NOMO-1 (cell line): ENCODE measurements around the gene BCL7C.

Source experiments
- DNase-seq, 2 experiments: peaks; one replicate each; lab custom pipeline; 2025; ENCODE audit not compliant: unreplicated experiment in 2 of 2; lab: John Stamatoyannopoulos, UW

BCL7C gene

DNA sequence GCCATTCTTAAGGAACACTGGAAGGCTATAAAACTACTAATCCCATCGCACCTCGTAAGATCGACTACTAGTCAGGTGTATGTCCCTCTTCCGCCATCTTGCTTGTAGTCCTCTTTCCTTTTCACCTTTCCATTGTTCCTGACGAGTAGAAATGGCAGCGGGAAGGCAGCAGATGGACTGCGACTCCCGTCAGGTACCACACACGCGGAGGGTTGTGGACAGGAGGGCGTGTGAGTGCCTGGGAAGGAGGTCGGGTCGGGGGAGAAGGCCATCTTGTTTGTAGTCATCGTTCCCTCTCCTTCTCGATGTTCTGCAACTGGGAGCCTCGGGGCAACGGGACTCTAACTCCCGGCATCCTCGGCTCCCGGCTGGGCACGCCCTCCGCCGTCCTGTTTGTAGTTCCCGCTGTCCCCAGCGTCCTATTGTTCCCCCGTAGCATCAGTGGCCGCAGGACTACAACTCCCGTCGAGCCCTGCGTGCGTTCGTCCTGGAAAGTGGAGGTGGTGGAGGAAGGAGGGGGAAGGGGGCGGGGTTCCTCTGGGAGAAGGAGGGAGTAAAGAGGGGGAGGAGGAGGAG, 29.2 kb upstream of the BCL7C start:
- DNase-seq: peak; percentile 97 to 99

DNA sequence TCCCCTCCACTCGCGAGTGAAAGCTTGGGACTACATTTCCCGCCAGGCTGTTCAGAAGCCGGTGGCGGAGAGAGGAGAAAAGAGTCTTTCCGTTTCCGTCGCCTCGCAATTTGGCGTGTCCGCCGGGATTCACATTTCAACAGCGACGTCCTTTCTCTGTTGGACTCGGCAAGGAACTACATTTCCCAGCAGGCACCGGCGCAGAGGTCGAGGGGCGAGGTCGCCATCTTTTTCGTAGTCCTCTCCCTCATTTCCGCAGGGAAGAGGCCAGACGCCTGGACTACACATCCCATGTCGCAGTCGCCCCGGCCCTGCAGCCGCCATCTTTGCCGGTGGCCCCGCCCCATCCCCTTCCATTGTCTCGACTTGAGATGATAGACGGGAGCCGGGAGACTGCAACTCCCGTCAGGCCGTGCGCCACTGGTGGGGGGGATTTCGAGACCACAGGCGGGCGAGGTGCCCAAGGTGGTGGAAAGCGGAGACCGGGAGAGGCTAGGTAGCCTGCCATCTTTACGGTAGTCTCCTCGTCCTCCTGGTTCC, 28.6 kb upstream of the BCL7C start:
- peak; percentile 98 to 99 for DNase-seq

DNA sequence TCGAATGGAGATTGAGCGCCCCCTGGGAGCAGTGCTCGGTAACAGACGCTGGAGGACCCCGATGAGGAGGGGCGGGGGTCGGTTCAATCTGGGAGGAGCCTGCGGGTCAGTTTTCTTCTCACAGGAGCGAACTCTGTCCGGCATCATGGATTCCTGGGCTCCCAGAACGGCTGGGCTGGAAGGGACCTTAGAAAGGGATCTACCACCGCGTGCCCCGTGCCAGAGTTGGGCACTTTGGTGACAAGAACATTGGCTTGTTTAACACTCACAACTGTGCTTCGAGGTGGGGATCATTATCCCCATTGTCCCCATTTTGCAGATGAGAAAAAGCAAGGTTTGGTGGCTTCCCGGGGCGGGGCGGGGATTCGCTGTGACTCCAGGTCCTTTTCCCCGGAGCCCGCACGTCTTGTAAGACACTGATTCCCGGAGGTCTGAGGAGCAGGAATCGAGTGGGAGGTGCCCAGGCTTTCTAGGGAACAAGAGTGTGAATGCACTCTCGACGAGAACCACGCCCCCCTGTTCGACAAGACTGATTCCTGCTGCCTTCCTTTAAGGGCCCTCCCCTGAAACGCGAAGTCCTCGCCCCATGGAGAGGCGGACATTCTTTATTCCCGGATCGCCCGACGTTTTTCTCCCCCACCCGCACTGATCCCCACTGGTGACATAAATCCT, 28.0 kb upstream of the BCL7C start:
- DNase-seq: peak; percentile 82 to 83

DNA sequence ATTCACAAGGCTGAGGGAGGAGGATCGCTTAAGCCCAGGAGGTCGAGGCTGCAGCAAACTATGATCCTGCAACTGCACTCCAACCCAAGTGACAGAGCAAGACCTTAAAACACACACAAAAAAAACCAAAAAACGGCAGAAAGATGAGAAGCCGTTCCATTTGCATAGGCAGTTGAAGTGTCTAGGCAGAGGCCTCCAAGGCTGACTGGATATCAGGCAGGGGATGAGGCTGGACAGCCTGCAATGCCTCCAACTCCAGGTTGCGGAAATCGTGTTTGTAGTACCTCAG, 27.5 kb upstream of the BCL7C start:
- no peak for DNase-seq

DNA sequence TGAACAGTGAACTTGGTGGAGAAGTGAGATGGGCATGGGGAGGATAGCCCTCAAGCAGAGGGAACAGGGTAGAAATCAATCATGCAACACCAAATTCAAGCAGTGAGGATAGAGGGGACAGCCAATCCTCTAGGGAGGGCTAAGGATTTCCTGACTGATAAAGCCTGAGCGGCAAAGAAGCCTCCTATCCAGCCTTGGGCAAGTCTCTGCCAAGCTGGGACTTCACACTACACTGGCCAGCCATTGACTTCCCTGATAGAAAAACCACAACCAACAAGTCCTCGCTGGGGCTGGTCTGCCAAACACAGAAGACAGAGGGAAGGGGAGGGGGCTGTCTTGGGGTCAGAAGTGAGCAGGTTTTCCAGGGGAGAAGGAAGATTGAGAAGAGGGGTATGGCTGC, 27.0 kb upstream of the BCL7C start:
- no peak for DNase-seq

DNA sequence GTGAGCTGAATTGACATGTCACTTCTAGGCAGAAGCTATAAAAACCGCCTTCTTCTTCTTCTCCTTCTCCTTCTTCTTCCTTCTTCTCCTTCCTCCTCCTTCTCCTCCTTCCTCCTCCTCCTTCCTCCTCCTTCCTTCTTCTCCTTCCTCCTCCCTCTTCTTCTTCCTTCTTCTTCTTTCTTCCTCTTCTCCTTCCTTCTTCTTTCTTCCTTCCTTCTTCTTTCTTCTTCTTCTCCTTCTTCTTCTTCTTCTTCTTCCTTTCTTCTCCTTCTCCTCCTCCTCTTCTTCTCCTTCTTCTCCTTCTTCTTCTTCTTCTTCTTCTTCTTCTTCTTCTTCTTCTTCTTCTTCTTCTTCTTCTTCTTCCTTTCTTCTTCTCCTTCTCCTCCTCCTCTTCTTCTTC, 24.7 kb upstream of the BCL7C start:
- no peak for DNase-seq

DNA sequence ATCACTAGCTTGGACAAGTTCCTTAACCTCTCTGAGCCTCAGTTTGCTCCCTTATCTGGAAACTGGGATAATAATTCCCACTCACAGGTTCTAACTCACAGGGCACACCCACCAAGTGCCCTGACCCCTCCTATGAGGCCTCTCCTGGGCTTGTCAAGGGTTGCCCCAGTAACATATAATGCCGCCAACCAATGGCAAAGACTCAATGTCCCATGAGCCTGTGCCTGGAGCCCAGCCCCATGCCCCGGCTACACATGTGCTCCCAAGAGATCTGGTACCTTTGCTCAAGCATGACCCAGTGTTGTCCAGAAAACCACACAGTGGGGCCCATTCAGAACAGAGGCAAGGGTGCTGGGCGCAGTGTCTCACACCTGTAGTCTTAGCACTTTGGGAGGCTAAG, 21.0 kb upstream of the BCL7C start:
- no peak for DNase-seq

DNA sequence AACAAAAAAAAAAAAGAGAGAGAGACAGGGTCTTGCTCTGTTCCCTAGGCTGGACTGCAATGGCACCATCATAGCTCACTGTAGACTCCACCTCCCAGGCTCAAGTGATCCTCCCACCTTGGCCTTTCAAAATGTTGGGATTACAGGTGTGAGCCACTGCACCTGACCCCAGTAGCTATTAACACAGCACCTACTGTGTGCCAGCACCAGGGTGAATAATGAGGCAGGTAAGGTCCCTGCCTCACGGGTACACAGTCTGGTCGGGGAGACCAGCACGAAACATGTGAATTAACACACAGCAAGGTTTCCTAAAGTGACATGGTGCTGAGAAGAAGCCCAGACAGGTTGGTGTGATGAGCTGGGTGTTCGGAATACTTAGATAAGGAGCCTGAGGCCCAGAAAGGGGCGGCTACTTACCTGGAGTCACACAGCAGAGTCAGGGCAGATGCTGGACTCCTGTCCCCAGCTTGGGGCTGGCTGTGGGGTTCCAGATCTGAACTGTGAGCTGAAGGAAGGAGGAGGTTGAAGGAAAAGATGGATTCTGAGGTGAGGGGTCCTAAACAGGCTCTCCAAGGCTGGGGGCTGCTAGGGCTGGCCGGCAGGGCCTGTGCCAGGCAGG, 19.0 kb upstream of the BCL7C start:
- no peak for DNase-seq

DNA sequence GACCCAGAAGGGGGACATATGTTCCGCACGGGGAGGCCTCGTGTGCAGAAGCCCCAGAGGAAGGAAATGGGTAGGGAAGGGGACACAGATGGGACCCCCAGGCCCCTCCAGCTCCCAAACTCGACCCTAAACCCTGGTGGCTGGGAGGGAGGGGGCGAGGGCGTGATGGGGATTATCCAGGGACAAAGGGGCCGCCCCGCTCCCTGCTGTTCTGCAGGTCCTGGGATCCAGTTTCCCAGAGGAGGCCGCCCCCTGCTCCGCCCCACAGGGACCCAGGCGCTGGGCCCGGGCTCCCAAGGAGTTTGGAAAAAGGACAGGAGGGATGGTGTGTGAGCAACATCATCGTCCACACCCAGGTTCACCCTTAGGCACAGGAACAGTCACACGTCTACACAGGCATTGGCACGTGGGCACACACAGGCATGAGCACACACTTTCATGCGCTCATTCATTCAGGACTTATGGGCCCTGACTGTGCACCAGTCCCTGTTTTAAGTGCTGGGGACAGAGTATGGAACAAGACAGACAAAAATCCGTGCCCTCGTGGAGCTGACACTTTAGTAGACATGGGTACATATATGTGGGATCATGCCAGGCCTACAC, 16.7 kb upstream of the BCL7C start:
- DNase-seq: no peak

DNA sequence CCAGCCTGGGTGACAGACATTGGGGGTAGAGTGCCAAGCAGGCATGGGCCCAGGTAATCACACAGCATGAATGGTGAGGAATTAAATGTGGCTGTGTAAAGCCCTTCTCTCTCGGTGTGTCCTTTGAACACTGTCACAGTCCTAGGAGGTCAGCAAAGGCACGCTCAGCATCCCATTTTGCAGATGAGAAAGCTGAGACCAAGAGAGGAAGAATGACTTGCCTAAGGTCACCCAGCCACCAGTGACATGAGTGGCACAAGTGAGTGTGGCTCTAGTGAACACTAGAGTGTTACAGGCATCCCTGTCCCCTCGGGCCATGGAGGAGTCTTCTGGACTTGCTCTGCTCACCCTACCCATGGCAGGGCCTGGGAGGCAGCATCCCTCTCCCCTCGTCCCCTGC, 13.2 kb upstream of the BCL7C start:
- no peak for DNase-seq

DNA sequence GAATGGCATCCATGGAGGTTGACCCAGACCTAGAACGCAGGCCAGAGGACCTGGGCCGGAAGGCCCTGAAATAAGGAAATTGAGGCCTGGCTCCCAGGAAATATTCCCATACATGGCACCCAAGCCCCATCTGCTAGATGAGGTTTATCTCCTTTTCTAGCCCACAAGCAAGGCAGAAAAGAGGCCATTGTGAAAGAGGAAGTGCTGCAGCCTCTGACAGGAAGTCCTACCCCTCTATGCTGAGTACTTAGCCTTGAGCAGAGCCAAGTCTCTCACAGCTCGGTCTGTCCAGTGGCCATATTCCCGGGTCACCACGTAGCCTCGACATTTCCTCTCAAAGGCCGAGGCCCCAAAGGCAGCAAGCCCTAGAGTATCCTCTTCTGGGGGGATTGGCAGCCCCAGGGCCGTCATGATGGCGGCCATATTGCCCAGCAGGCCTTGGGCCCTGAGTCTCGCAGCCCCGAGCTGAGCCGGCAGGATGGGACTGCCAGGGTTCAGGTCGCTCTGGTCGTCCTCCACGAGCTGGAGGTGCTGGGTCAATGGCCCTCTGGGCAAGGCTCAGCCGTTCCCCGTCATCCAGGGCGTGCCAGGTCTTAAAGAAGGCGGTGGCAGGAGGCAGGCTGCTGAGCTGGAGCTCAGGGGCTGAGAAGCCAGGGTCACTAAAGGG, 10.4 kb upstream of the BCL7C start:
- peak; percentile 41 to 60 for DNase-seq

DNA sequence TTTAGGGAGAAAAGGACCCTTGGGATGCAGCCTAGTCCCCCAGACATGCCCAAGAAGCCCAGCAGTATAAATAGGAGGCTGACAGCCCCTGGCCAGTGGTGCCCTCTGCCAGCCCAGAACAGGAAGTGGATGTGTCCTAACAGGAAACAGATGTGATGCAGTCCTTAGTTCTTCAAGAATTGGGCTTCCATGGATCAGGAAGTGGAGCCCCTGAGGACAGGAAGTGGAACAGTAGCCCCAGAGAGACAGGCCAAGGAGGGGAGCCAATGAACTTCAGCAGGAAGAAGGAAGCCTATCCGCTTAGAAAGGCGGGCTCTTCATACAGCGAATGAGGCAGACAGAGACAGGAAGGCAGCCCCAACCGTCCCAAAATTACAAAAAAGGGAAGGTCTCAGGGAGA, 9.7 kb upstream of the BCL7C start:
- peak; percentile 94 to 97 for DNase-seq

DNA sequence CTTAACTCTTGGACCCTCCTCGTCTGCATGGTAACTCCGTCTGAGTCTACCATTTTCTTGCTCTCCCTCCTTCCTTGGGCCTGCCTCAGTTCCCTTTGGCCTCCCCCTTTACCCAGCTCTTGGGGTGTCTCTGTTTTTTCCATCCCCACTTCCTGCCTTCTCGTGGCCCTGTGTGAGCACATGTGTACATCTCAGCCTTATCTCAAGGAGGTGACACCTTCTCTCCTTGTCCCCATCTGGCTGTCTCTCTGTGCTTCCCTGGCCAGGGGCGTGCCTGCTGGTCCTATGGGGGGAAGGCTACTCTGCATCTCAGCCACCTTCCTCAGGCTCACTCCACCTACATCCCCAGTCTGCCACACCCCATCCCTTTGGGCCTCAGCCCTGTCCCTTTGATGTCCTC, 9.1 kb upstream of the BCL7C start:
- no peak for DNase-seq

DNA sequence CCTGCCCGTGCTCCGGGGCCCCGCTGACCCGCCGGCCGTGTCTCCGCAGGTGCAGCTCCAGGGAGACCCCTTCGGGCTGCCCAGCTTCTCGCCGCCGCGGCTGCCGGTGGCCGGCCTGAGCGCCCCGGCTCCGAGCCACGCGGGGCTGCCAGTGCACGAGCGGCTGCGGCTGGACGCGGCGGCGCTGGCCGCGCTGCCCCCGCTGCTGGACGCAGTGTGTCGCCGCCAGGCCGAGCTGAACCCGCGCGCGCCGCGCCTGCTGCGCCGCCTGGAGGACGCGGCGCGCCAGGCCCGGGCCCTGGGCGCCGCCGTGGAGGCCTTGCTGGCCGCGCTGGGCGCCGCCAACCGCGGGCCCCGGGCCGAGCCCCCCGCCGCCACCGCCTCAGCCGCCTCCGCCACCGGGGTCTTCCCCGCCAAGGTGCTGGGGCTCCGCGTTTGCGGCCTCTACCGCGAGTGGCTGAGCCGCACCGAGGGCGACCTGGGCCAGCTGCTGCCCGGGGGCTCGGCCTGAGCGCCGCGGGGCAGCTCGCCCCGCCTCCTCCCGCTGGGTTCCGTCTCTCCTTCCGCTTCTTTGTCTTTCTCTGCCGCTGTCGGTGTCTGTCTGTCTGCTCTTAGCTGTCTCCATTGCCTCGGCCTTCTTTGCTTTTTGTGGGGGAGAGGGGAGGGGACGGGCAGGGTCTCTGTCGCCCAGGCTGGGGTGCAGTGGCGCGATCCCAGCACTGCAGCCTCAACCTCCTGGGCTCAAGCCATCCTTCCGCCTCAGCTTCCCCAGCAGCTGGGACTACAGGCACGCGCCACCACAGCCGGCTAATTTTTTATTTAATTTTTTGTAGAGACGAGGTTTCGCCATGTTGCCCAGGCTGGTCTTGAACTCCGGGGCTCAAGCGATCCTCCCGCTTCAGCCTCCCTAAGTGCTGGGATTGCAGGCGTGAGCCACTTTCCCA, 8.4 kb upstream of the BCL7C start:
- DNase-seq: peak; percentile 70 to 77

DNA sequence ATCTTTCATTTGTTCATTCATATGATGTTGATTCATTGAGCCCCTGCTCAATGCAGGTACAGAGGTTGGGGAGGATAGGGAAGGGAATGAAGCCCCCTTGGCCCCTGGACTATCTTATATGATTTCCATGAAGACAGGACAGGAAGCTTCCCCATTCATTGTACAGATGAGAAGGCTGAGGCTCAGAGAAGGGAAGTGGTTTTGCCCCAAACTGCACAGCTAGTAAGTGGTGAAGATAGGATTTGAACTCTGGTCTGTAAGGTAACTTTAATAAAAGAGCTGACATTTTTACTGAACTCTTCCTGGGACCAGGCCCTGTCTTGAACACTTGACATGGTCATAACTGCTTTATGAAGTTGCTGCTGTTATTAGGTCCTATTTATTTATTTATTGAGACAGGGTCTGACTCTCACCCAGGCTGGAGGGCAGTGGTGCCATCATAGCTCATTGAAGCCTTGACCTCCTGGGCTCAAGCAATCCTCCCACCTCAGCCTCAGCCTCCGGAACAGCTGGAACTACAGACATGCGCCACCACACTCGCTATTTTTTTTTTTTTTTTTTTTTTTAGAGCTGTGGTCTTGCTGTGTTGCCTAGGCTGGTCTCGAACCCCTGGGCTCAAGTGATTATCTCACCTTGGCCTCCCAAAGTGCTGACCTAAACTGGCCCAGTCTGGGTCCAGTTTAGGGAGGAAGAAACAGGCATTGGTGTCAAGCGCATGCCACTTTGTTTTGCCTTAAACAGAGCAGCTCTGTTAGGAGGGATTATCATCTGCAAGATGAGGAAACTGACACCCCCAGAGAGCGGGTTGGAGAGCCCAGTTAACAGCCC, 7.5 kb upstream of the BCL7C start:
- DNase-seq: no peak

DNA sequence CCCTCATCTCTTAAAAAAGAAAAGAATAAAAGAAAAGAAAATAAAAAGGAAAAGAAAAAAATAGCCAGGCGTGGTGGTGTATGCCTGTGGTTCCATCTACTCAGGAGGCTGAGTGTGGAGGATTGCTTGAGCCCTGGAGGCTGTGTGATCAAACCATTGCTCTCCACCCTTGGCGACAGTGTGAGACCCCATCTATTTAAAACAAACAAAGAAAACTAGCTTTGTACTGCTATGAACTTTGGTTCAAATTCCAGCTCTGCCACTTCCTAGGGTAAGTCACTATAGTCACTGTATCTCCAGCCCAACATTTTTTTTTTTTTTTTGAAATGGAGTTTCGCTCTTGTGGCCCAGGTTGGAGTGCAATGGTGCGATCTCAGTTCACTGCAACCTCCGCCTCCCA, 6.7 kb upstream of the BCL7C start:
- no peak for DNase-seq

DNA sequence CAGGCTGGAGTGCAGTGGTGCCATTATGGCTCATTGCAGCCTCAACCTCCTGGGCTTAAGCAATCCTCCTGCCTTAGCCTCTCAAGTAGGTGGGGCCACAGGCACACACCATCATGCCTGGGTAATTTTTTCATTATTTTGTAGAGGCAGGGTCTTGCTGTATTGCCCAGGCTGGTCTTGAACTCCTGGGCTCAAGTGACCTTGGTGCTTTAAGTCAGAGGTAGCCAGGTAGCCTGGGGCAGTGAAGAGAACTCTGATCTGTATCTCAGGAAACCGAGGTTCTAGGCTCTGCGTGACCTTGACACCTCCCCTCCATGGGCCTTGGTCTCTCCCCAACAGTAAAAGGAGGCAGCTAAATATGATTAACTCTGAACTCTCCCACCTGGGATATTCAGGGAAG, 5.9 kb upstream of the BCL7C start:
- no peak for DNase-seq

DNA sequence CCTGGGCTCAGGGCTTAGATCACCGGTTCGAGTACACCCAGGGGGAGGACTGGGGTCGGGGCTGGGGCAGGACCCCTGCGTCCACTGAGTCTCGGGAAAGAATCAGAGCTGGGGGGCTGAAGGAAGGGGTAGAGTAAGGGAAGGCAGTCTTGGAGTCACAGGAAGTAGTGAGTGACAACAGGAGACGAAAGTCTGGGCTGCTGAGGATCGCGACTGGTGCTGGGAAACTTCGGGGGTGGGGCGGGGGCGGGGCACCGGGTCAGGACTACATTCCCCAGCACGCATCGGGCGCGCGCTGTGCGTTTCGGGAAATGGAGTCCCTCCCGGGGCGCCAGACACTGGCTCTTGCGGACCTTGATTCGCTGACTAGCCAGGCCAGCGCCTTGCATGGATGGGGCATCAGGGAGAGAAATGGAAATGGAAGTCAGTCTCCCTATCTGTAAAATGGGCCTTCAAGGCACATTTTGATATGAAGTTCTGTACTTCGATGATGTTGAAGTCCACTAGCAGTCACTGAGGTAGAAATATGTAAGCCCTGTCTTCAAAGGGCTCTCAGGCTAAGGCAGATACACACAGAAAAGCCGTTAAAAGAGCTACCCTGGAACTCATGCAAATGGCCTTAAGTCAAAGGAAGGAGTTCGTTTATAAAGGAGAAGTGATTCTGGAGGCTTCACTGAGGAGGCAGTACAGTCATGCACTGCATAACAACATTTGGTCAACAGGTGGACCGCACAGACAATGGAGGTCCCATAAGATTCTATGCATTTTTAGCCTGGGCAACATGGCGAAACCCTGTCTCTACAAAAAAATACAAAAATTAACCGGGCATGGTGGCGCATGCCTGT, 3.2 kb upstream of the BCL7C start:
- peak; percentile 60 to 76 for DNase-seq
